IMR-90 (cell line): ENCODE data around the gene OR14J1. TPM values are rescaled to one million over a fixed set of nuclear protein-coding genes. Genes with fewer than 3 reads are reported as not detected.

Source experiments
- ATAC-seq: fragments of 200-7000 bp; cut with Tn5 transposase; 2 replicates; pipeline ENCODE4 v1.9.1; 2020; ENCODE audit warnings: low read depth, mild to moderate bottlenecking, moderate library complexity
- BruUV-seq: library from RNA; stranded (reverse); fragments of 400-500 nt; replicated peaks from 2 replicates; lab custom pipeline; 2021; lab: Mats Ljungman, UMichigan
- CTCF ChIA-PET: fragments of 300-600 bp; formaldehyde crosslinking; extraction: SDS; loops from one replicate; lab custom pipeline; 2021; ENCODE audit warnings: antibody characterized with exemption; lab: Yijun Ruan, JAX
- POLR2A ChIA-PET: fragments of 300-600 bp; sonication (Branson Sonifier 250); formaldehyde crosslinking; loops from one replicate; lab custom pipeline; 2022; ENCODE audit warnings: antibody characterized with exemption; ENCODE audit not compliant: unreplicated experiment; lab: Charles Lee
- DNase-seq: peaks from one replicate; pipeline ENCODE4 v3.0.0; 2013
- H2AFZ ChIP-seq: replicated peaks from 2 replicates; pipeline ENCODE3; 2013; ENCODE audit warnings: low read length, mild to moderate bottlenecking; ENCODE audit not compliant: poor library complexity
- H2AK5ac ChIP-seq: 2 replicates; pipeline ENCODE4 v1.6.1; 2013; ENCODE audit warnings: low read depth, low read length, inconsistent platforms
- H2AK9ac ChIP-seq: replicated peaks from 2 replicates; pipeline ENCODE3; 2013; ENCODE audit warnings: mild to moderate bottlenecking, low read depth, low read length, moderate library complexity; ENCODE audit not compliant: poor library complexity
- H2BK120ac ChIP-seq: 2 replicates; pipeline ENCODE4 v1.6.1; 2013; ENCODE audit warnings: low read depth, low read length, inconsistent platforms
- H2BK15ac ChIP-seq: 3 replicates; pipeline ENCODE4 v1.6.1; 2013; ENCODE audit warnings: low read depth, low read length, inconsistent platforms
- H2BK20ac ChIP-seq: 2 replicates; pipeline ENCODE4 v1.6.1; 2013; ENCODE audit warnings: low read depth, mild to moderate bottlenecking, inconsistent platforms, low read length, moderate library complexity
- H2BK5ac ChIP-seq: 2 replicates; pipeline ENCODE4 v1.6.1; 2013; ENCODE audit warnings: mild to moderate bottlenecking, low read depth, low read length, inconsistent platforms; ENCODE audit not compliant: poor library complexity, severe bottlenecking
- H3K14ac ChIP-seq: replicated peaks from 2 replicates; pipeline ENCODE4 v1.6.1; 2013; ENCODE audit warnings: low read depth, low read length, inconsistent platforms
- H3K18ac ChIP-seq: 2 replicates; pipeline ENCODE4 v1.6.1; 2013; ENCODE audit warnings: low read depth, low read length, control low read depth
- H3K23ac ChIP-seq: 2 replicates; pipeline ENCODE4 v1.6.1; 2013; ENCODE audit warnings: low read depth, low read length, inconsistent platforms
- H3K27ac ChIP-seq: 2 replicates; pipeline ENCODE4 v1.5.1; 2013; ENCODE audit warnings: mild to moderate bottlenecking, control low read depth, low read length; ENCODE audit not compliant: insufficient read depth
- H3K27me3 ChIP-seq: 2 replicates; pipeline ENCODE4 v1.6.1; 2013; ENCODE audit warnings: low read length; ENCODE audit not compliant: control insufficient read depth, insufficient read depth
- H3K36me3 ChIP-seq: 2 replicates; pipeline ENCODE4 v1.6.1; 2013; ENCODE audit warnings: low read length, mixed read lengths; ENCODE audit not compliant: control insufficient read depth, insufficient read depth
- H3K4ac ChIP-seq: 2 replicates; pipeline ENCODE4 v1.6.1; 2013; ENCODE audit warnings: low read depth, low read length, inconsistent platforms
- H3K4me1 ChIP-seq: 2 replicates; pipeline ENCODE4 v1.6.1; 2013; ENCODE audit warnings: low read length, mixed read lengths; ENCODE audit not compliant: control insufficient read depth, insufficient read depth
- H3K4me2 ChIP-seq: 2 replicates; pipeline ENCODE4 v1.6.1; 2013; ENCODE audit warnings: low read depth, mild to moderate bottlenecking, control low read depth, low read length, moderate library complexity
- H3K4me3 ChIP-seq: 2 replicates; pipeline ENCODE4 v1.5.1; 2013; ENCODE audit warnings: low read depth, mild to moderate bottlenecking, control low read depth, low read length, moderate library complexity; ENCODE audit not compliant: insufficient read depth
- H3K56ac ChIP-seq: 2 replicates; pipeline ENCODE4 v1.6.1; 2013; ENCODE audit warnings: low read length, inconsistent platforms; ENCODE audit not compliant: insufficient read depth; ENCODE audit errors: extremely low read depth
- H3K79me1 ChIP-seq, 2 experiments: 2 replicates each; pipeline ENCODE4 v1.6.1; 2013; ENCODE audit warnings: low read length in 2 of 2, inconsistent platforms in 1 of 2, low read depth in 1 of 2
- H3K9ac ChIP-seq: 2 replicates; pipeline ENCODE4 v1.6.1; 2013; ENCODE audit warnings: low read depth, low read length, control low read depth
- H3K9me1 ChIP-seq: 2 replicates; pipeline ENCODE4 v1.6.1; 2013; ENCODE audit warnings: low read length, inconsistent platforms; ENCODE audit not compliant: insufficient read depth
- H3K9me3 ChIP-seq: 2 replicates; pipeline ENCODE4 v1.6.1; 2013; ENCODE audit warnings: low read length; ENCODE audit not compliant: control insufficient read depth, insufficient read depth
- H4K20me1 ChIP-seq: 2 replicates; pipeline ENCODE4 v1.6.1; 2013; ENCODE audit warnings: low read length, inconsistent platforms; ENCODE audit not compliant: insufficient read depth
- H4K5ac ChIP-seq: 2 replicates; pipeline ENCODE4 v1.6.1; 2013; ENCODE audit warnings: mild to moderate bottlenecking, low read depth, low read length, control low read depth
- H4K8ac ChIP-seq, 2 experiments: 2 replicates each; pipeline ENCODE4 v1.6.1; 2013; ENCODE audit warnings: low read depth in 2 of 2, low read length in 2 of 2, control low read depth in 1 of 2, inconsistent platforms in 1 of 2
- H4K91ac ChIP-seq: 2 replicates; pipeline ENCODE4 v1.6.1; 2013; ENCODE audit warnings: low read depth, low read length, inconsistent platforms; ENCODE audit not compliant: insufficient read depth
- BHLHE40 ChIP-seq: fragments of 150-350 bp; IDR thresholded peaks from 2 replicates; pipeline ENCODE4 v1.6.1; 2016; ENCODE audit warnings: mild to moderate bottlenecking, low read depth, low read length
- SMC3 ChIP-seq: fragments of 150-350 bp; IDR thresholded peaks from 2 replicates; pipeline ENCODE4 v1.6.1; 2016; ENCODE audit warnings: low read depth, mild to moderate bottlenecking, antibody characterized with exemption, low read length, moderate library complexity
- WGBS, 2 experiments: methylation state at CpG; one replicate each; pipeline versions ENCODE4 v1.1.5 to v1.1.7; 2013; ENCODE audit warnings: missing lambda C conversion rate in 2 of 2; ENCODE audit not compliant: insufficient read length in 1 of 2; ENCODE audit errors: extremely low coverage in 2 of 2; 5-methylcytosine and 5-hydroxymethylcytosine counted together
- dilution Hi-C: fragments of 300-500 bp; cut with HindIII; formaldehyde crosslinking; loops from one replicate; pipeline ENCODE4 v1.14.3; 2018; ENCODE audit warnings: low sequenced_read_pairs; ENCODE audit not compliant: unreplicated experiment
- in situ Hi-C: fragments of 300-500 bp; cut with MboI; formaldehyde crosslinking; loops from 3 replicates; pipeline ENCODE4 v1.14.3; 2019; ENCODE audit warnings: low sequenced_read_pairs, inconsistent platforms, mixed read lengths
- intact Hi-C: fragments of 100-400 bp; cut with micrococcal nuclease; formaldehyde crosslinking; loops from 2 replicates; pipeline ENCODE4 v1.10.0; 2022
- polyA plus RNA-seq, 3 experiments: library from polyadenylated mRNA; depleted of rRNA; stranded (reverse); fragments of >200 nt; gene quantifications; 2 replicates each; pipeline ENCODE4 v1.2.3, GENCODE V29; 2012; ENCODE audit warnings: low replicate concordance in 1 of 3
- total RNA-seq: library from RNA; depleted of rRNA; stranded (reverse); fragments of >200 nt; gene quantifications from 2 replicates; pipeline ENCODE4 v1.2.3, GENCODE V29; 2012

Gene OR14J1
- total and polyA plus RNA-seq, 2 of the 4 experiments (the other 2 are of a cell fraction) = not detected

DNA sequence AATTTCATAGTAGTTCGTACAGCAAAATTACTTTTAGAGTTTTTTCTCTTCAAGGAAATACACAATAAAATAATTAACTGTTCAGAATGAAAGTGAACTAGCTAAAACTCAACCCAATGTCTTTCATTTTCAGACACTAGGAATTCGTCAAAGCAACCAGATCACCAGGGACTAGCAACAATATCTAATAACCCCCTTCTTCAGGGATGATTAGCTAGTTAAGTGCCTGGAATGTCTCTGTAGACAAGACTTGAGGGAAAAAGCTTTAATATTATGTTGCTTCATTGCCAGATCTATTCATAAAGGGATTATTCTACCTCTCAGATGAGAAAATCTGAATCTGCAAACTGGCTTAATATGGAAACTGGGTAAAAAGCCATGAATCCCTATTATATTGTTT lies 41.8 kb upstream of the OR14J1 start:
- in situ Hi-C loops = no loop called here
- no TSS peak for BruUV-seq
- H2AK9ac ChIP-seq = no peak overlapping the region
- H3K23ac ChIP-seq = no peak overlapping the region
- no peak overlapping the region for H2BK15ac ChIP-seq
- no peak overlapping the region for H3K27ac ChIP-seq
- H2BK120ac ChIP-seq = no peak overlapping the region
- no peaks in the 10 kb centered on the region for H3K27me3 ChIP-seq
- H3K36me3 ChIP-seq = no peaks in the 10 kb centered on the region
- no peak for DNase-seq
- POLR2A ChIA-PET = no interaction called here
- dilution Hi-C loops = no loop called here
- no peak for TF ChIP-seq SMC3
- no peak for TF ChIP-seq BHLHE40
- ATAC-seq = no peak
- no peak overlapping the region for H2BK5ac ChIP-seq
- H4K8ac ChIP-seq = no peak overlapping the region
- CTCF ChIA-PET = no interaction called here
- intact Hi-C loops = no loop called here
- H3K4me3 ChIP-seq = no peak overlapping the region
- H4K91ac ChIP-seq = no peak overlapping the region
- no peaks in the 10 kb centered on the region for H3K9me1 ChIP-seq
- no peaks in the 10 kb centered on the region for H3K79me1 ChIP-seq
- no peaks in the 10 kb centered on the region for H3K4me1 ChIP-seq
- H3K9ac ChIP-seq = no peak overlapping the region
- no peak overlapping the region for H2AK5ac ChIP-seq
- no peak overlapping the region for H2BK20ac ChIP-seq
- H4K20me1 ChIP-seq = no peaks in the 10 kb centered on the region
- no peak overlapping the region for H3K18ac ChIP-seq
- no peak overlapping the region for H3K14ac ChIP-seq
- WGBS, 2 experiments = no CpG with 5 or more reads among the region's 2 CpGs
- H3K4me2 ChIP-seq = no peak overlapping the region
- no peak overlapping the region for H3K56ac ChIP-seq
- no peak overlapping the region for H4K5ac ChIP-seq
- no peak overlapping the region for H2AFZ ChIP-seq
- peaks cover 8% of the 10 kb centered on the region for H3K9me3 ChIP-seq
- no peak overlapping the region for H3K4ac ChIP-seq
